DND-41 (cell line): ENCODE results near the gene LSG1.

Experiments
- EZH2 ChIP-seq: IDR thresholded peaks from 3 replicates; pipeline ENCODE4 v1.6.1; 2012; ENCODE audit warnings: borderline replicate concordance, low read depth, mild to moderate bottlenecking, moderate library complexity, low read length, inconsistent platforms; ENCODE audit not compliant: severe bottlenecking
- TF ChIP-seq, protein P1 (sequence below): IDR thresholded peaks from 2 replicates; pipeline ENCODE4 v1.5.1; 2012; ENCODE audit warnings: borderline replicate concordance, low read length, moderate library complexity, mild to moderate bottlenecking; ENCODE audit not compliant: poor library complexity, severe bottlenecking; ENCODE audit errors: extremely low read depth

- TF ChIP-seq, protein P1, sequence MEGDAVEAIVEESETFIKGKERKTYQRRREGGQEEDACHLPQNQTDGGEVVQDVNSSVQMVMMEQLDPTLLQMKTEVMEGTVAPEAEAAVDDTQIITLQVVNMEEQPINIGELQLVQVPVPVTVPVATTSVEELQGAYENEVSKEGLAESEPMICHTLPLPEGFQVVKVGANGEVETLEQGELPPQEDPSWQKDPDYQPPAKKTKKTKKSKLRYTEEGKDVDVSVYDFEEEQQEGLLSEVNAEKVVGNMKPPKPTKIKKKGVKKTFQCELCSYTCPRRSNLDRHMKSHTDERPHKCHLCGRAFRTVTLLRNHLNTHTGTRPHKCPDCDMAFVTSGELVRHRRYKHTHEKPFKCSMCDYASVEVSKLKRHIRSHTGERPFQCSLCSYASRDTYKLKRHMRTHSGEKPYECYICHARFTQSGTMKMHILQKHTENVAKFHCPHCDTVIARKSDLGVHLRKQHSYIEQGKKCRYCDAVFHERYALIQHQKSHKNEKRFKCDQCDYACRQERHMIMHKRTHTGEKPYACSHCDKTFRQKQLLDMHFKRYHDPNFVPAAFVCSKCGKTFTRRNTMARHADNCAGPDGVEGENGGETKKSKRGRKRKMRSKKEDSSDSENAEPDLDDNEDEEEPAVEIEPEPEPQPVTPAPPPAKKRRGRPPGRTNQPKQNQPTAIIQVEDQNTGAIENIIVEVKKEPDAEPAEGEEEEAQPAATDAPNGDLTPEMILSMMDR = no peak
- no peak for TF ChIP-seq EZH2
Measured at GRCh38 chr3:194624956-194625355, 47.0 kb downstream of the LSG1 start.
